Stomach (tissue), 9 donors: ENCODE results near the gene EIPR1. TPM values are rescaled to one million over a fixed set of nuclear protein-coding genes. Genes with fewer than 3 reads are reported as not detected.

Experiments used
- DNase-seq, 2 donors: peaks; one replicate each; pipeline versions ENCODE4 v3.0.0 to v3.0.0-alpha.2; 2013 to 2019
- H3K27ac ChIP-seq, 5 donors: fragments of 200-600 bp in 4 of 5; sonication (generic) in 4 of 5; one replicate each; pipeline ENCODE4 v1.5.1; 2013 to 2019; ENCODE audit warnings: mild to moderate bottlenecking in 1 of 5, moderate library complexity in 1 of 5
- H3K27me3 ChIP-seq, 3 donors: fragments of 200-600 bp; sonication (generic); one replicate each; pipeline ENCODE4 v1.5.1; 2017 to 2019; ENCODE audit warnings: mixed run types in 1 of 3
- H3K36me3 ChIP-seq, 4 donors: fragments of 200-600 bp; sonication (generic); 1 replicate in 3 of 4; 2 replicates in 1 of 4; pipeline ENCODE4 v1.5.1; 2016 to 2019
- H3K4me1 ChIP-seq, 4 donors: fragments of 200-600 bp; sonication (generic); one replicate each; pipeline ENCODE4 v1.5.1; 2016 to 2019
- H3K4me3 ChIP-seq, 4 donors: fragments of 200-600 bp; sonication (generic) in 3 of 4; one replicate each; pipeline ENCODE4 v1.5.1; 2016 to 2019; ENCODE audit warnings: mild to moderate bottlenecking in 1 of 4
- H3K9me3 ChIP-seq, 4 donors: fragments of 200-600 bp; sonication (generic); one replicate each; pipeline ENCODE4 v1.5.1; 2016 to 2019
- CTCF ChIP-seq, 7 experiments: fragments of 450-650 bp in 4 of 7; fragments of 200-600 bp in 3 of 7; sonication (generic) in 3 of 7; IDR thresholded peaks; one replicate each; pipeline ENCODE4 v1.5.1; 2016 to 2019; ENCODE audit warnings: antibody characterized with exemption in 7 of 7, control low read depth in 2 of 7, mild to moderate bottlenecking in 1 of 7
- EP300 ChIP-seq: sonication (generic); formaldehyde crosslinking; IDR thresholded peaks from one replicate; pipeline ENCODE4 v1.6.1; 2017; ENCODE audit warnings: antibody characterized with exemption
- POLR2A ChIP-seq, 4 donors: fragments of 450-650 bp; IDR thresholded peaks; one replicate each; pipeline ENCODE4 v1.6.1; 2016; ENCODE audit warnings: antibody characterized with exemption in 4 of 4, control low read depth in 2 of 4, mild to moderate bottlenecking in 1 of 4, moderate library complexity in 1 of 4
- POLR2AphosphoS5 ChIP-seq, 3 donors: sonication (generic); formaldehyde crosslinking; IDR thresholded peaks; one replicate each; pipeline ENCODE4 v1.6.1; 2016; ENCODE audit warnings: antibody characterized with exemption in 3 of 3
- WGBS, 5 donors: extraction: QIAGEN DNeasy Blood & Tissue Kit in 3 of 5; methylation state at CpG; one replicate each; pipeline versions ENCODE4 v1.1.5 to v1.1.7; 2013 to 2018; 5-methylcytosine and 5-hydroxymethylcytosine counted together
- intact Hi-C: fragments of 100-400 bp; cut with DNase I; formaldehyde crosslinking; loops from one replicate; pipeline ENCODE4 v1.15.1; 2023; ENCODE audit warnings: low total_unique reads
- polyA plus RNA-seq, 3 donors: library from polyadenylated mRNA; stranded (reverse); fragments of 200-250 nt; gene quantifications; one replicate each; pipeline ENCODE4 v1.2.3, GENCODE V29; 2013
- total RNA-seq, 5 donors: library from RNA; depleted of rRNA; stranded (reverse); fragments of >200 nt; gene quantifications; one replicate each; pipeline versions ENCODE4 v1.1.0 to v1.2.3, GENCODE V29; 2014 to 2016
- donor health status: healthy with polysubstance abuse.
- donor health status: Bipolar disorder and iron deficiency.
- donor health status: healthy.

EIPR1 gene
- total and polyA plus RNA-seq, 8 donors, result 1.2 to 39.4 (median 12.7) TPM

- intact Hi-C loops, result no loop called here
- Histone ChIP-seq H3K27me3 (no peaks in the 10 kb centered on the region), H3K9me3 (no peaks in the 10 kb centered on the region), H3K4me3 (no peak overlapping the region), H3K36me3 (peaks cover 2 to 53% (median 44%) of the 10 kb centered on the region in 4 donors), H3K27ac (no peak overlapping the region), H3K4me1 (no peaks in the 10 kb centered on the region)
- 87 to 95% (median 91%) methylated on average over 4 of the region's 4 CpGs for WGBS, 5 donors
- DNase-seq, result no peak
- TF ChIP-seq POLR2AphosphoS5 (IDR thresholded peaks at IDR 0.05) (no peak), CTCF (IDR thresholded peaks at IDR 0.05) (no peak), EP300 (no peak), POLR2A (IDR thresholded peaks at IDR 0.05) (no peak)
These were observed 36.1 kb upstream of the EIPR1 start for GRCh38 chr2:3413697-3414096.

- Histone ChIP-seq H3K27me3 (no peaks in the 10 kb centered on the region), H3K36me3 (peaks cover 2 to 47% (median 39%) of the 10 kb centered on the region in 4 donors), H3K4me1 (peaks cover 0 to 5% (median 0%) of the 10 kb centered on the region in 4 donors), H3K27ac (no peak overlapping the region), H3K9me3 (no peaks in the 10 kb centered on the region), H3K4me3 (no peak overlapping the region)
- TF ChIP-seq CTCF (IDR thresholded peaks at IDR 0.05), result no peak
- TF ChIP-seq EP300, result no peak
- TF ChIP-seq POLR2A (IDR thresholded peaks at IDR 0.05), result no peak
- no peak for TF ChIP-seq POLR2AphosphoS5 (IDR thresholded peaks at IDR 0.05)
- WGBS, 5 donors, result 83 to 94% (median 87%) methylated on average over 3 of the region's 3 CpGs
- intact Hi-C loops, result no loop called here
- DNase-seq, result no peak
These were observed 33.5 kb upstream of the EIPR1 start for GRCh38 chr2:3411103-3411502.

- 89 to 94% (median 93%) methylated on average over 9 to 12 of the region's 12 CpGs for WGBS, 5 donors
- peaks cover 2 to 49% (median 42%) of the 10 kb centered on the region in 4 donors for H3K36me3 ChIP-seq
- DNase-seq, result no peak
- H3K4me1 ChIP-seq, result peaks cover 0 to 9% (median 0%) of the 10 kb centered on the region in 4 donors
- no peaks in the 10 kb centered on the region for H3K27me3 ChIP-seq
- TF ChIP-seq CTCF (IDR thresholded peaks at IDR 0.05) (no peak), POLR2A (IDR thresholded peaks at IDR 0.05) (no peak), POLR2AphosphoS5 (IDR thresholded peaks at IDR 0.05) (no peak), EP300 (no peak)
- no peaks in the 10 kb centered on the region for H3K9me3 ChIP-seq
- no peak overlapping the region for H3K27ac ChIP-seq
- intact Hi-C loops, result no loop called here
- H3K4me3 ChIP-seq, result no peak overlapping the region
These were observed 32.1 kb upstream of the EIPR1 start for GRCh38 chr2:3409627-3410170.

- Histone ChIP-seq H3K9me3 (no peaks in the 10 kb centered on the region), H3K4me3 (no peak overlapping the region), H3K27me3 (no peaks in the 10 kb centered on the region), H3K36me3 (peaks cover 0 to 49% (median 42%) of the 10 kb centered on the region in 4 donors), H3K4me1 (peaks cover 0 to 9% (median under 1%) of the 10 kb centered on the region in 4 donors), H3K27ac (no peak overlapping the region)
- TF ChIP-seq POLR2A (IDR thresholded peaks at IDR 0.05) (no peak), POLR2AphosphoS5 (IDR thresholded peaks at IDR 0.05) (no peak), CTCF (IDR thresholded peaks at IDR 0.05) (no peak), EP300 (no peak)
- 97 to 99% (median 97%) methylated on average over 13 of the region's 13 CpGs for WGBS, 5 donors
- DNase-seq, result no peak
- intact Hi-C loops, result no loop called here
These were observed 31.2 kb upstream of the EIPR1 start for GRCh38 chr2:3408781-3409180.
